Activated CD8-positive, alpha-beta memory T cell treated with anti-CD3 and anti-CD28 coated beads for 36 hours (primary cell): ENCODE data around the gene SPANXC. TPM values are rescaled to one million over a fixed set of nuclear protein-coding genes. Genes with fewer than 3 reads are reported as not detected.
"Not testable (repeated sequence)": the region's sequence is repeated elsewhere in the genome, so short reads cannot be mapped to it uniquely, and the experiment has no call there.

Source experiments
- CTCF ChIA-PET: fragments of 350-600 bp; sonication (Branson Sonifier 250); formaldehyde crosslinking; loops from one replicate; lab custom pipeline; 2021; ENCODE audit warnings: antibody characterized with exemption; lab: Charles Lee
- POLR2A ChIA-PET: fragments of 350-600 bp; sonication (Branson Sonifier 250); formaldehyde crosslinking; loops from one replicate; lab custom pipeline; 2021; ENCODE audit warnings: antibody characterized with exemption; lab: Charles Lee
- total RNA-seq, 2 experiments: library from RNA; stranded (reverse); gene quantifications; one replicate each; pipeline ENCODE4 v1.2.3, GENCODE V29; 2021

SPANXC gene, protein sequence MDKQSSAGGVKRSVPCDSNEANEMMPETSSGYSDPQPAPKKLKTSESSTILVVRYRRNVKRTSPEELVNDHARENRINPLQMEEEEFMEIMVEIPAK
- not detected for total RNA-seq

GRCh38 chrX:141242417-141242816 is at the start of gene SPANXC:
TSS of gene SPANXC (minus strand) at chrX:141242517. CDS start at chrX:141242457, 60 bp downstream.
- CTCF ChIA-PET, POLR2A ChIA-PET: not testable (repeated sequence)

GRCh38 chrX:141279476-141279875 is 37.2 kb upstream of the SPANXC start:
- ChIA-PET CTCF (no interaction called here), POLR2A (no interaction called here)

- ChIA-PET CTCF (no interaction called here), POLR2A (no interaction called here)
These were observed 36.0 kb upstream of the SPANXC start for GRCh38 chrX:141278306-141278705.

- ChIA-PET POLR2A (no interaction called here), CTCF (no interaction called here)
These were observed 15.8 kb upstream of the SPANXC start for GRCh38 chrX:141258080-141258479.

DNA sequence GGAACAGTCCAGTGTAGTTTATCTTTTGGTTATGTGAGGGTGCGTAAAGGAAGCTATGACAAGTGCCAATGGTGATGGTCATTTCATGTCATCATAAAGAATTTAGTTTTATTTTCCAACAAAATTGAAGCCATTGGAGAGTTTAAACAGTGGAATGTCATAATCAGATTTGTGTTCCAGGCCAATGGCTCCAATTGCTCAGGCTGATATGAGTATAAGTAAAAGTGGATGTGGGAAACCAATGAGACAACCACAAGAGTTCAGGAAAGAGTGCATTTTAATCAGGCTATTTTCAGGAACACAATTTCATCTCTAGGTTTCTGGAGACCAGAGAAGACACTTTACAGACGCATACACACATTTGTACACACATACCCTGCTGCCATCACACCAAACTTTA is 20.7 kb downstream of the SPANXC start:
- ChIA-PET CTCF (no interaction called here), POLR2A (no interaction called here)

DNA sequence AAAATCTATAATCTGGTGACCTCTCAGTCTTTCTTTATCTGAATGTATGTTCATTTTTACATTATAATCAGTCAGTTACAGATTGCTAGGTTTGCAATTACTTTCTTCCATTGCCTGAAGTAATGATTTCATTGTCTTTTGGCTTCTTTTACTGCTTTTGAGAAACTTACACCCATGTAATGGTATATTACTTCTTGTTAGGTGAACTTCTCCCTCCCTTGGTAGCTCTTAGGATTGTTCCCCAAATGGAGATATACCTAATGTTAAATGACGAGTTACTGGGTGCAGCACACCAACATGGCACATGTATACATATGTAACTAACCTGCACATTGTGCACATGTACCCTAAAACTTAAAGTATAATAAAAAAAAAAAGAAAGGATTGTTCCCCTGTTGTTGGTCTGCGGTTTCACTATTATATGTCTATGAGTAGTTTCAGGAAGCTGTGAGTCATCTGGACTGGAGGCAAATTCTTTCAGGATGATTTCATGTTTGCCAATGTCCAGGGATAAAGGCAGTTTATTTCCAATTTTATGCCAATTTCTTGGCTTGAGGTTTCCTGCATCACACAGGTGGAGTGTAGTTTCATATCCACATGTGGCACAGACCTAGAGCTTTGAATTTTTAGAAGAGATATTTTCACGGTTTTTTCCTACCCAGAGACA is 21.8 kb downstream of the SPANXC start:
- ChIA-PET POLR2A (no interaction called here), CTCF (no interaction called here)

- ChIA-PET CTCF (no interaction called here), POLR2A (no interaction called here)
These were observed 28.1 kb downstream of the SPANXC start for GRCh38 chrX:141214196-141214595.

- ChIA-PET POLR2A (no interaction called here), CTCF (no interaction called here)
These were observed 40.4 kb downstream of the SPANXC start for GRCh38 chrX:141201962-141202361.

Other genes starting within 250 kb of the SPANXC start
- gene SPANXB1, start 239.9 kb downstream of the SPANXC start, total RNA-seq, result not detected
- gene LDOC1, start 65.4 kb downstream of the SPANXC start, total RNA-seq, result 1 to 10 TPM in 1 of 2 experiments, under 1 TPM in 1; 0.93 to 1.2 TPM